DOHH2 (cell line): ENCODE measurements around the gene OVCA2.

Experiments used
- H3F3A ChIP-seq: fragments of 200-600 bp; sonication (generic), shearing (Covaris generic); 2 replicates; pipeline ENCODE4 v1.6.0; 2016; ENCODE audit warnings: antibody characterized with exemption, mild to moderate bottlenecking; ENCODE audit not compliant: control insufficient read depth, insufficient read depth
- H3K27ac ChIP-seq: fragments of 200-600 bp; sonication (generic); 2 replicates; pipeline ENCODE4 v1.5.1; 2014; ENCODE audit warnings: low read depth, mild to moderate bottlenecking, low read length, moderate library complexity
- H3K27me3 ChIP-seq: fragments of 200-600 bp; sonication (generic); 2 replicates; pipeline ENCODE4 v1.6.1; 2014; ENCODE audit warnings: mild to moderate bottlenecking, low read length, mixed read lengths; ENCODE audit not compliant: control insufficient read depth
- H3K36me3 ChIP-seq: fragments of 200-600 bp; sonication (generic); 2 replicates; pipeline ENCODE4 v1.6.1; 2014; ENCODE audit warnings: mild to moderate bottlenecking, low read length, moderate library complexity, mixed read lengths; ENCODE audit not compliant: control insufficient read depth
- H3K4me1 ChIP-seq: fragments of 200-600 bp; sonication (generic); 2 replicates; pipeline ENCODE4 v1.6.1; 2014; ENCODE audit warnings: mild to moderate bottlenecking, low read length, mixed read lengths; ENCODE audit not compliant: control insufficient read depth
- H3K4me2 ChIP-seq: fragments of 200-600 bp; sonication (generic); 2 replicates; pipeline ENCODE4 v1.6.0; 2014; ENCODE audit warnings: mild to moderate bottlenecking, low read length, moderate library complexity
- H3K4me3 ChIP-seq: fragments of 200-600 bp; sonication (generic); 2 replicates; pipeline ENCODE4 v1.5.1; 2014; ENCODE audit warnings: mild to moderate bottlenecking, low read length, mixed read lengths
- H3K79me2 ChIP-seq: fragments of 200-600 bp; sonication (generic); 2 replicates; pipeline ENCODE4 v1.6.1; 2014; ENCODE audit warnings: mild to moderate bottlenecking, low read length, mixed read lengths; ENCODE audit not compliant: control insufficient read depth
- H3K9me2 ChIP-seq: fragments of 200-600 bp; sonication (generic); replicated peaks from 2 replicates; pipeline ENCODE4 v1.6.1; 2014; ENCODE audit warnings: mild to moderate bottlenecking, low read length, mixed read lengths; ENCODE audit not compliant: control insufficient read depth
- H3K9me3 ChIP-seq: fragments of 200-600 bp; sonication (generic); 2 replicates; pipeline ENCODE4 v1.6.1; 2014; ENCODE audit warnings: antibody characterized with exemption, low read length, mixed read lengths; ENCODE audit not compliant: control insufficient read depth, insufficient read depth
- H4K20me1 ChIP-seq: fragments of 200-600 bp; sonication (generic); 2 replicates; pipeline ENCODE4 v1.6.0; 2014; ENCODE audit warnings: low read depth, mild to moderate bottlenecking, antibody characterized with exemption, low read length, moderate library complexity; ENCODE audit not compliant: control insufficient read depth, insufficient read depth
- EZH2phosphoT487 ChIP-seq: fragments of 200-600 bp; sonication (generic); IDR thresholded peaks from 2 replicates; pipeline ENCODE4 v1.6.1; 2017; ENCODE audit warnings: borderline replicate concordance, mild to moderate bottlenecking, antibody characterized with exemption, low read length, moderate library complexity, mixed read lengths
- TF ChIP-seq, protein P1 (sequence below): fragments of 200-600 bp; sonication (generic); IDR thresholded peaks from one replicate; pipeline ENCODE4 v1.5.1; 2014; ENCODE audit warnings: antibody characterized with exemption, mild to moderate bottlenecking, low read depth, low read length; ENCODE audit not compliant: poor library complexity, severe bottlenecking

Gene OVCA2

DNA sequence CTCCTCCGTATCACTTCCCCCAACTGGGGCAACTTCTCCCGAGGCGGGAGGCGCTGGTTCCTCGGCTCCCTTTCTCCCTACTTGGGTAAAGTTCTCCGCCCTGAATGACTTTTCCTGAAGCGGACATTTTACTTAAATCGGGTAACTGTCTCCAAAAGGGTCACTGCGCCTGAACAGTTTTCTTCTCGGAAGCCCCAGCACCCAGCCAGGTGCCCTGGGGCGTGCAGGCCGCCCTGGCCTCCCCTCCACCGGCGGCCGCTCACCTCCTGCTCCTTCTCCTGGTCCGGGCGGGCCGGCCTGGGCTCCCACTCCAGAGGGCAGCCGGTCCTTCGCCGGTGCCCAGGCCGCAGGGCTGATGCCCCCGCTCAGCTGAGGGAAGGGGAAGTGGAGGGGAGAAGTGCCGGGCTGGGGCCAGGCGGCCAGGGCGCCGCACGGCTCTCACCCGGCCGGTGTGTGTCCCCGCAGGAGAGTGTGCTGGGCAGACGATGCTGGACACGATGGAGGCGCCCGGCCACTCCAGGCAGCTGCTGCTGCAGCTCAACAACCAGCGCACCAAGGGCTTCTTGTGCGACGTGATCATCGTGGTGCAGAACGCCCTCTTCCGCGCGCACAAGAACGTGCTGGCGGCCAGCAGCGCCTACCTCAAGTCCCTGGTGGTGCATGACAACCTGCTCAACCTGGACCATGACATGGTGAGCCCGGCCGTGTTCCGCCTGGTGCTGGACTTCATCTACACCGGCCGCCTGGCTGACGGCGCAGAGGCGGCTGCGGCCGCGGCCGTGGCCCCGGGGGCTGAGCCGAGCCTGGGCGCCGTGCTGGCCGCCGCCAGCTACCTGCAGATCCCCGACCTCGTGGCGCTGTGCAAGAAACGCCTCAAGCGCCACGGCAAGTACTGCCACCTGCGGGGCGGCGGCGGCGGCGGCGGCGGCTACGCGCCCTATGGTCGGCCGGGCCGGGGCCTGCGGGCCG, 14.7 kb downstream of the OVCA2 start:
- Histone ChIP-seq H3K27me3 (peaks cover 72% of the 10 kb centered on the region), H3F3A (peaks cover 6% of the 10 kb centered on the region), H3K4me3 (peak overlapping the region; percentile 44), H3K79me2 (no peaks in the 10 kb centered on the region), H3K9me2 (no peaks in the 10 kb centered on the region), H3K4me1 (peaks cover 50% of the 10 kb centered on the region), H3K9me3 (no peaks in the 10 kb centered on the region), H4K20me1 (peaks cover 9% of the 10 kb centered on the region), H3K36me3 (no peaks in the 10 kb centered on the region), H3K27ac (no peak overlapping the region), H3K4me2 (peak overlapping the region; percentile 96)
- peak; percentile 55; the same call in 1 of the 2 replicates for TF ChIP-seq EZH2phosphoT487
- TF ChIP-seq, protein P1, sequence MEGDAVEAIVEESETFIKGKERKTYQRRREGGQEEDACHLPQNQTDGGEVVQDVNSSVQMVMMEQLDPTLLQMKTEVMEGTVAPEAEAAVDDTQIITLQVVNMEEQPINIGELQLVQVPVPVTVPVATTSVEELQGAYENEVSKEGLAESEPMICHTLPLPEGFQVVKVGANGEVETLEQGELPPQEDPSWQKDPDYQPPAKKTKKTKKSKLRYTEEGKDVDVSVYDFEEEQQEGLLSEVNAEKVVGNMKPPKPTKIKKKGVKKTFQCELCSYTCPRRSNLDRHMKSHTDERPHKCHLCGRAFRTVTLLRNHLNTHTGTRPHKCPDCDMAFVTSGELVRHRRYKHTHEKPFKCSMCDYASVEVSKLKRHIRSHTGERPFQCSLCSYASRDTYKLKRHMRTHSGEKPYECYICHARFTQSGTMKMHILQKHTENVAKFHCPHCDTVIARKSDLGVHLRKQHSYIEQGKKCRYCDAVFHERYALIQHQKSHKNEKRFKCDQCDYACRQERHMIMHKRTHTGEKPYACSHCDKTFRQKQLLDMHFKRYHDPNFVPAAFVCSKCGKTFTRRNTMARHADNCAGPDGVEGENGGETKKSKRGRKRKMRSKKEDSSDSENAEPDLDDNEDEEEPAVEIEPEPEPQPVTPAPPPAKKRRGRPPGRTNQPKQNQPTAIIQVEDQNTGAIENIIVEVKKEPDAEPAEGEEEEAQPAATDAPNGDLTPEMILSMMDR: peak; percentile 44

DNA sequence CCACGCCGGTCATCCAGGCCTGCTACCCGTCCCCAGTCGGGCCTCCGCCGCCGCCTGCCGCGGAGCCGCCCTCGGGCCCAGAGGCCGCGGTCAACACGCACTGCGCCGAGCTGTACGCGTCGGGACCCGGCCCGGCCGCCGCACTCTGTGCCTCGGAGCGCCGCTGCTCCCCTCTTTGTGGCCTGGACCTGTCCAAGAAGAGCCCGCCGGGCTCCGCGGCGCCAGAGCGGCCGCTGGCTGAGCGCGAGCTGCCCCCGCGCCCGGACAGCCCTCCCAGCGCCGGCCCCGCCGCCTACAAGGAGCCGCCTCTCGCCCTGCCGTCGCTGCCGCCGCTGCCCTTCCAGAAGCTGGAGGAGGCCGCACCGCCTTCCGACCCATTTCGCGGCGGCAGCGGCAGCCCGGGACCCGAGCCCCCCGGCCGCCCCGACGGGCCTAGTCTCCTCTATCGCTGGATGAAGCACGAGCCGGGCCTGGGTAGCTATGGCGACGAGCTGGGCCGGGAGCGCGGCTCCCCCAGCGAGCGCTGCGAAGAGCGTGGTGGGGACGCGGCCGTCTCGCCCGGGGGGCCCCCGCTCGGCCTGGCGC, 15.4 kb downstream of the OVCA2 start:
- H3K27me3 ChIP-seq: peaks cover 65% of the 10 kb centered on the region
- no peaks in the 10 kb centered on the region for H3K9me2 ChIP-seq
- H3K36me3 ChIP-seq: no peaks in the 10 kb centered on the region
- H3K4me1 ChIP-seq: peaks cover 50% of the 10 kb centered on the region
- H3K79me2 ChIP-seq: no peaks in the 10 kb centered on the region
- H3F3A ChIP-seq: peaks cover 6% of the 10 kb centered on the region
- no peak overlapping the region for H3K27ac ChIP-seq
- TF ChIP-seq, protein P1: no peak
- TF ChIP-seq EZH2phosphoT487: peak; percentile 35
- no peak overlapping the region for H3K4me2 ChIP-seq
- H3K4me3 ChIP-seq: no peak overlapping the region
- peaks cover 9% of the 10 kb centered on the region for H4K20me1 ChIP-seq
- no peaks in the 10 kb centered on the region for H3K9me3 ChIP-seq

DNA sequence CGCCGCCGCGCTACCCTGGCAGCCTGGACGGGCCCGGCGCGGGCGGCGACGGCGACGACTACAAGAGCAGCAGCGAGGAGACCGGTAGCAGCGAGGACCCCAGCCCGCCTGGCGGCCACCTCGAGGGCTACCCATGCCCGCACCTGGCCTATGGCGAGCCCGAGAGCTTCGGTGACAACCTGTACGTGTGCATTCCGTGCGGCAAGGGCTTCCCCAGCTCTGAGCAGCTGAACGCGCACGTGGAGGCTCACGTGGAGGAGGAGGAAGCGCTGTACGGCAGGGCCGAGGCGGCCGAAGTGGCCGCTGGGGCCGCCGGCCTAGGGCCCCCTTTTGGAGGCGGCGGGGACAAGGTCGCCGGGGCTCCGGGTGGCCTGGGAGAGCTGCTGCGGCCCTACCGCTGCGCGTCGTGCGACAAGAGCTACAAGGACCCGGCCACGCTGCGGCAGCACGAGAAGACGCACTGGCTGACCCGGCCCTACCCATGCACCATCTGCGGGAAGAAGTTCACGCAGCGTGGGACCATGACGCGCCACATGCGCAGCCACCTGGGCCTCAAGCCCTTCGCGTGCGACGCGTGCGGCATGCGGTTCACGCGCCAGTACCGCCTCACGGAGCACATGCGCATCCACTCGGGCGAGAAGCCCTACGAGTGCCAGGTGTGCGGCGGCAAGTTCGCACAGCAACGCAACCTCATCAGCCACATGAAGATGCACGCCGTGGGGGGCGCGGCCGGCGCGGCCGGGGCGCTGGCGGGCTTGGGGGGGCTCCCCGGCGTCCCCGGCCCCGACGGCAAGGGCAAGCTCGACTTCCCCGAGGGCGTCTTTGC, 16.2 kb downstream of the OVCA2 start:
- Histone ChIP-seq H3K27me3 (peaks cover 63% of the 10 kb centered on the region), H3K79me2 (no peaks in the 10 kb centered on the region), H3K4me1 (peaks cover 50% of the 10 kb centered on the region), H4K20me1 (peaks cover 9% of the 10 kb centered on the region), H3K4me3 (peak overlapping the region; percentile 48; the same call in 1 of the 2 replicates), H3K9me2 (no peaks in the 10 kb centered on the region), H3K9me3 (no peaks in the 10 kb centered on the region), H3K4me2 (peak overlapping the region; percentile 49), H3K27ac (no peak overlapping the region), H3F3A (peaks cover 6% of the 10 kb centered on the region), H3K36me3 (no peaks in the 10 kb centered on the region; the same call in 1 of the 2 replicates)
- TF ChIP-seq, protein P1: no peak
- TF ChIP-seq EZH2phosphoT487: no peak
